Stimulated activated CD8-positive, alpha-beta memory T cell treated with anti-CD3 and anti-CD28 coated beads, Interleukin-7, amount 100 ng/mL, for 24 hours (primary cell): ENCODE data around the gene LYZ.
A peak's percentile ranks its signal among the peaks of the same experiment; 100 is the strongest.

Experiments used
- DNase-seq: peaks from one replicate; pipeline ENCODE4 v3.0.0-alpha.2; 2020; ENCODE audit warnings: low read depth

LYZ gene

DNA sequence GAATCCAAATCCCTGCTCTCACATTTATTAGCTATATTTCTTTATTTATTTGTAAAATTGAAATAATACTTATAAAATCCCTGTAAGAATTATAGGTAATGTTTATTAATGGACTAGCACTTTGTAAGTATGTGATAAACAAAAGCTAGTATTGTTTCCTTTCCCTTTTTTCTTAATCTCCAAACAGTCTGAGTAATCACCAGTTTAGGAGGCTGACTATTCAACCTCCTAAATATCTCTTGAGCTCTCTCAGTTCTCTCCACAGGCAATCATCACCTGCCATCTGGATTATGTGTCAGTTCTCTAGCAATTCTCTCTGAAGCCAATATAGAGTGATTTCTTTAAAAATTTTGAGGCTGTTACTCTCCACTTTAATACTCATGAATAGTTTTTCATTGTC lies 9.2 kb upstream of the LYZ start:
- no peak for DNase-seq

DNA sequence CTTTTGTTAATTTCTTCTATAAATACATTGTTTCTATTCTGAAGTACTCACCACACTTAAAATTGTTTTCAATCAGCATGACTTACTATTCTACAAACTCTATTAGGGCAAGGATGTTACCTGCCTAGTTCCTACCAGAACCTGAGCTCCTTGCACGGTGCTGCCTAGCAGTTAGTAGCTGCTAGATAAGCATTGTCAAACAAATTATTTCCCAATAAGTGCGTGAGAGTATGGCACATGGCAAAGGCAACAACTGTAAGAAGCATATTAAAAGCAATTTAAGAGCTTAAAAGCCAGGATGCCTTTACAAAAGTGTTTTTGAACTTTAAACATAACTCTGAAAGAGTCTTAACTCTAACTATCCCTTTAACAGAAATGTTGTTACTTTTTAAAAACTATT lies 8.2 kb upstream of the LYZ start:
- DNase-seq: no peak

DNA sequence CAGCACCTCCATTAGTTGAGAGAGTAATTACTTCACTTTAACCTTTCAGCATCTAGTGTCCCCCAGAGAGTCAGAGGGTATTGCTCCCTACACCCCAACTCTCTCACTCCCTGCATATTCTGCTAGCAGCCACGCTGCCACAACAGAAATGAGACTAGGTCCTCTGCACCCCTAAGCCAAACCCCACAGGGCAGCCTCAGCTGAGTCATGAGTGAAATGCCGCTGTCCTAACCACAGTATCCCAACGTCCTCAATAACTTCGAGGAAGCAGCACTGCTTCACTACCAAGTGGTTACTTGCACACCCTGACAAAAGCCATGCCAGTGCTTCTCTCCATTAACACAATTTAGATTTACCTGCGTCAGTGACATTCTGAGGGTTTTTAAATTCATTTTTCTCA lies 6.9 kb upstream of the LYZ start:
- no peak for DNase-seq

DNA sequence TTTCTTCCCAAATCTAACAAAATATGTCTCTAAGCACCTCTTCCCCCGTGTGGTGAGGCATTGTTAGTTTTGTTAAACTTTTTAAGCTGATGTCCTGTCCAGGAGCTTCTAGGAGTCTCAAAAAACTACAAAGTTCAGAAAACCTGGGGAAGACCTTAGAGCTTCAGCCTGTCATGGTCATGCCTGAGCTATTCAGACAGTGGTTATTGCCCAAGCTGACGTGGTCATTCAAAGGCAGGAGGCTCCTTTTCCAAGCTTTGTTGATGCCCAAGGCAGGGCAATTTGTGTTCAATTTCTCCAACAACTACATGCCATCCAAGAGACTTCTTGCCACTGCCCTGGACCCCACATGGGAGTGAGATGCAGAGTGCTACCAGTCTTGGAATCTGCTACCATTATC lies 5.8 kb upstream of the LYZ start:
- DNase-seq: no peak

DNA sequence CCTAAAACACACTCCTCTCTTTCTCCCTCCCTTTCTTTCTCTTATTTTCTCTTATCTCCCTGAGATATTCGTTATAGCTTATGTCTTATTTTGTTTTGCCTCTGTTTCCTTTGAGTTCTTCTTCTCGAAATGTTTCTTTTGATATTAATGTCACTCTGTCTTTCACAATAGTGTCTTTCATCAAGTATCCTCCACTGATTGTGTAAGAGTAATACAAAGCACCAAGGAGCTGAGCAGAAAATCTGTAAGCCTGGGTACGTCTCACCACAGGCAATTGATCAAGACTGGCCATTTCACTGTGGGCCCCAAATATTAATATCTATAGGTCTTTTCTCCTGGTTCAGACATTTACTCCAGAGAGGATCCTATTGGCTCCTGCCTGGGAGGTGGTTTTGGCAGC lies 4.8 kb upstream of the LYZ start:
- DNase-seq: no peak

DNA sequence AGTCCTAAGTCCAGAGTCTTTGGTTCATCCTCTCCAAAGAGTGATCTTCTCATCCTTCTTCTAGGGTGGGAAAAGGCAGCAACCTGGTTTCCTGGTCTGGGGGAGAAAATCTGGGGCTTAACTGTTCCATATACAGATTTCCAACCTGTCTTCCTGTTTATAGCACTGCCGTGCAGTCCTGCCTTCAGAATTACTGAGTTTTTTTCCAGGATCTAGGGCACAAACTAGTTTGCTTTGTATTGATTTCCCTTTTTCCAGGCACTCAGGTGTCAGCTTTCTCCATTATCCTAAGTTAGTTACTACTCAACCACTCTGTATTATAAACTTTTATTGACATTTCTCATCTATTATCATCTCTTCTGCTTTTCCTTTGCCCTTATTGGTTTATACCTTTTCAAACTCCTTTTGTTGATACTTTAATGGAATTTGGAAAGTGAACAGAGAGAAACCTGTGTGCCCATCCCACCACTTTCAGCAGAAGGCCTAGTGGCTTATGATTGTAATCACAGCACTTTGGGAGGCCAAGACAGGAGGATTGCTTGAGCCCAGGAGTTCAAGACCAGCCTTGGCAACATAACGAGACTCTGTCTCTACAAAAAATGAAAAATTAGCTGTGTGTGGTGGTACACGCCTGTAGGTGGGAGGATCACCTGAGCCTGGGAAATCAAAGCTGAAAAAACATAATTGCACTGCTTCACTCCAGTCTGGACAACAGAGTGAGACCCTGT lies 4.1 kb upstream of the LYZ start:
- no peak for DNase-seq

DNA sequence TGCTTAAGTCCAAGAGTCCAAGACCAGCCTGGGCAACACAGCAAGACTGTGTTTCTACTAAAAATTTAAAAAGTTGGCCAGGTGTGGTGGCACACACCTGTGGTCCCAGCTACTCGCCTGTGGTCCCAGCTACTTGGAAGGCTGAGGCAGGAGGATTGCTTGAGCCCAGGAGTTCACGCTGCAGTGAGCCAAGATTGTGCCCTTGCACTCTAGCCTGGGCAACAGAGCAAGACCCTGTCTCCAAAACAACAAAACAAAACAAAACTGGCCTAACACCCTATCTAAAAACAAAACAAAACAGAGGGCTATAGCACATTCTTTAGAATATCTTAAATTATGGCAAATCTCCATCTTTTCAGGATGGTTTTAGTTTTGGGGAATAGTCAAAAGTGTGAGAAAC lies 3.1 kb upstream of the LYZ start:
- no peak for DNase-seq

DNA sequence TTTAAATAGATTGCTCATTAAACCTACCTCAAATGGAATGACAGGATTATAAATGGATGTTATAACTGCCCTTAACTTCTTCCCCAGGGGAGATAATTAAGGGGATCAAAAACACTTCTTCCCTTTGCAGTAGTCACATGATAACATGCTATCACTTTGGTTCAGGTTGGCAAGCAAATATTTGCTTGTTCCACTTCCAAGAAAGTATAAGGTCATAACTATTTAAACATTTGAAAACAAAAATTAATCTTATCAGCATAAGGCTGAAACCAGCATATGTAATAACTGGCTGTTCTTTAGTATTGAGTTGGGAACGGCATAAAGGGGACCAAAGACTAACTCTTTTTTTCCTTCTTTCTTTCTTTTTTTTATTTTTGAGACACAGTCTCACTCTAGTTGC lies 2.4 kb upstream of the LYZ start:
- DNase-seq: no peak

DNA sequence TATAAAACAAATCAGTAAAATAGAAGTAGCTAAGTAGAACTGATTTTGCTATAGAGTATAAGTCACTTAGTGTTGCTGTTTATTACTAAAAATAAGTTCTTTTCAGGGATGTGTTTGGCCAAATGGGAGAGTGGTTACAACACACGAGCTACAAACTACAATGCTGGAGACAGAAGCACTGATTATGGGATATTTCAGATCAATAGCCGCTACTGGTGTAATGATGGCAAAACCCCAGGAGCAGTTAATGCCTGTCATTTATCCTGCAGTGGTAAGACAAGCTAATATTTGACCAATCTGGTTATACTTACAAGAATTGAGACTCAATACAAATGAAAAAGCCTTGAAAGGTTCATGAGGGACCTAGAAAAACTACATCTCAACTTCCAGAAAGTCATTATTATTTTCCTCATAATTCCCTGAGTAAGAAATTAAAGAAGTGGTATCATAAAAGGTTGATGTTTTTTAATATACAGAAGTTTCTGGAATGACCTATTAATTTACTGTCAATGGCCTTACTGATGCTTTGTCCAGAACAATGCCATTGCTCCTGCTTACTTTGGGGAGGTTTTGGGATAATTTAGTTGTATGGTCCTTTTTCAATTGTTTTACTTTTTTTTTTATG lies 1.9 kb downstream of the LYZ start:
- DNase-seq: no peak

DNA sequence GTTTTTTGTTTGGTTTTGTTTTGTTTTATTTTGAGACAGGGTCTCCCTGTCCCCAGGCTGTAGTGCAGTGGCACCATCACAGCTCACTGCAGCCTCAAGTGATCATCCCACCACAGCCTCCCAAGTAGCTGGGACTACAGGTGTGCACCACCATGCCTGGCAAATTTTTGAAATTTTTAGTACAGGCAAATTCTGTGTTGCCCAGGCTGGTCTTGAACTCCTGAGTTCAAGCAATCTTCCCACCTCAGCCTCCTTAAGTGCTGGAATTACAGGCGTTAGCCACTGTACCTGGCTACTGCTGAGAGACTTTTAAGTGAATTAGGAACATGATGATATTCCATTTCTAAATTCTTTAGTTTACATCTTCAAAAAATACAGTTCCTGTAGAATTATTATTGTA lies 2.6 kb downstream of the LYZ start:
- DNase-seq: no peak

DNA sequence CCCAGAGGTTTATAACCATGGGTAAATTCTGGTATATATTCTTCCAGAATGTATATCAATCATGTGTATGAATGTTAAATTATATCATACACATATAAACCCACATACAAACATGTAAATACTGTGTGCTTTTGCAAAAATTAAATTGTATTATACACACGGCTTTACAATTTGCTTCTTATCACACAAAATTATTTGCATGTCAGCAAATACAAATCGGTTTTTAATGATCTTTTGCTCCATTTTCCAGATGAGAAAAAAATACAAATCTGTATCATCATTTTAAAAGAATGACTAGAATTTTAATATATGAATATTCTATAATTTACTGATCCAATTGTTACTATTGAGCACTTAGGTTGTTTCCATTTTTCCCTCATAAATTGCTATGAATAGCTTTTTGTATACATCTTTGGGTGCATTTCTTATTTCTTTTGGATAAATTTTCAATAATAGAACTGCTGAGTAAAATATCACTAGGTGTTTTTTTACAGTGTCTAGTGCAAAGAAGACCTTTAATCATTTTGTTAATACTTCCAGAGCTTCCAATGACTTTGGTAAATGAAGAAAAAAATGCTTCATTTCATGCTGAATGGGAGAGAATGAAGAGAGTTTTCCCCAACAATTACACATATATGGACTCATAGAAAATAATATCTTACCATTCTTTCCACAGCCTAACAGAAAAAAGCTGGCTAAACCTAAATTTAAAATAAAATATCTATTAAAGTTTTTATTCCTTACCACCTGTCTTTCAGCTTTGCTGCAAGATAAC lies 3.5 kb downstream of the LYZ start:
- no peak for DNase-seq

DNA sequence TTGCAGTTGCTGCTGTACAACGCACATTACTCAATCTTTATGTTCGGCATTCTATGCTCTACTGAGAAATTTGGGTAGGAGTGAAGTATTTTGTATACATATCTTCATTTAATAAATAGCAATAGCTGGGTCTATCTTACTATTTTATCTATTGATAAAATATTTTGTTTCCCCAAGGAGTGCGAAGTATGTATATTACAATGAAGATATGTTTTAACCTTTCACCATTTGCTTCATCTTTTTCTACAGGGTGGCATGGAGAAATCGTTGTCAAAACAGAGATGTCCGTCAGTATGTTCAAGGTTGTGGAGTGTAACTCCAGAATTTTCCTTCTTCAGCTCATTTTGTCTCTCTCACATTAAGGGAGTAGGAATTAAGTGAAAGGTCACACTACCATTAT lies 4.7 kb downstream of the LYZ start:
- DNase-seq: no peak

DNA sequence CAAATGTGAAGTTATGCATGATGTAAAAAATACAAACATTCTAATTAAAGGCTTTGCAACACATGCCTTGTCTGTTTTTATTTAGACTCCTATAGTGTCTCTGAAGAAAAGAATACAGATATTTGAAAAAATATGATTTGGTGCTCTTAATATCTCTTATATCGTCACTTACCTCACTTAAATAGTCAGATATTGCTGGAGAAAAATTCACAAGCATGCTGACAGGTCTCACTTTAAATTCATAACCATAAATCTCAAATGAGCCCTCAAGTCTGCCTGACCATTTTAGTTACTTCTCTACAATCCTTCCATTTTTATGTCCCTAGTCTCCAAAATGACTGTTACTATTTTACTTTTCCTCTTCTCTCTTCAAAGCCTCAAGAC lies 6.0 kb downstream of the LYZ start:
- no peak for DNase-seq

DNA sequence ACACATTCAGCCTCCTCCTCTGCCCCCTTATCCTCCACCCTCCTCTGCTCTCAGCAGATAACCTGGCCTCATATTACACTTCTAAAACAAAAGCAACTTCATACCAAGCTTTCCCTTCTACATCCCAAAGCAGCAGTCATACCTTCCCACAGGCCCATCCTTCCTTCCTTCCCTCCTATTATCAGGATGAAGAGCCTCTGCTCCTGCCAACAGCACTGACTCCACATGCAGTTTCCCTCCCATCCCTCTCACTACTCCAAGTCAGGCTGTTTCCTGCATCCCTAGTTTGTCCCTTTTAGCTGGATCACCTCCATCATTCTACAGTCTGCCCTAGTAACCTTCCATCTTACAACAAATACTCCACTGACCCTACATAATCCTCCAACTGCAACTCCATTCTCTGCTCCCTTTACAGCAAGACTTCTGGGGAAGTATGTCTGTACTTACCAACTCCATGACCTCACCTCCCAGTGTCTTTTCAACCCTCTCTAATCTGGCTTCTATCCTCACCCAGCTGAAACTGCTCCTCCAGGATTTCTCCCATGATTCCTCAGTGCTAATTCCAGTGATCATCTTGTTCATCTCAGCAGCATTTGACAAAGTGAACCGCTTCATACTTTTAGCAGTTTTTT lies 6.5 kb downstream of the LYZ start:
- DNase-seq: no peak

DNA sequence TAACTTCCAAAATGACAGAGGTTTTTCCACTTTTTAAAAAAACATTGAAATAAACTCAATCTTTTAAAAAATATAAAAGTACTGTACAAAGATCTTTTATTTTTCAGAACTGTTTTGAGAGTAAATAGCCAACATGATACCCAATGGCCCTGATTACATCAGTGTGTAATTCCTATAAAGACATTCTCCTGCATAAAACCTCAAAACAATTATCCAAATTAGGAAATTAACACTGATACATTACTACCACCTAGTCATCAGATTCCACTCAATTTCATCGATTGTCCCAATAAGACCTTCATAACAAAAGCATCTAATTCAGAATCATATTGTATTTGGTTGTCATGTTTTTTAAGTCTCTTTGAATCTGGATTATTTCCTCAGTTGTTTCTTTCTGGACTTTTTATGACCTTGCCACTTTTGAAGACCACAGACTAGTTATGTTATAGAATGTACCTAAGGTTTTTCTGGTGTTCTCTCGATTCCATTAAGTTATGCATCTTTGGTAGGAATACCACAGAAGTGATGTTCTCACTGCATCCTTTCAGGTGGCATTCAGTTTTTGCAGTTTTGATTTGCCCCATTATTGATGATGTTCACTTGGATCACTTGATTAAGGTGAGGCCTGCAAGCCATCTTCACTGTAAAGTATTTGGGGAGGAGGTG lies 7.3 kb downstream of the LYZ start:
- no peak for DNase-seq

DNA sequence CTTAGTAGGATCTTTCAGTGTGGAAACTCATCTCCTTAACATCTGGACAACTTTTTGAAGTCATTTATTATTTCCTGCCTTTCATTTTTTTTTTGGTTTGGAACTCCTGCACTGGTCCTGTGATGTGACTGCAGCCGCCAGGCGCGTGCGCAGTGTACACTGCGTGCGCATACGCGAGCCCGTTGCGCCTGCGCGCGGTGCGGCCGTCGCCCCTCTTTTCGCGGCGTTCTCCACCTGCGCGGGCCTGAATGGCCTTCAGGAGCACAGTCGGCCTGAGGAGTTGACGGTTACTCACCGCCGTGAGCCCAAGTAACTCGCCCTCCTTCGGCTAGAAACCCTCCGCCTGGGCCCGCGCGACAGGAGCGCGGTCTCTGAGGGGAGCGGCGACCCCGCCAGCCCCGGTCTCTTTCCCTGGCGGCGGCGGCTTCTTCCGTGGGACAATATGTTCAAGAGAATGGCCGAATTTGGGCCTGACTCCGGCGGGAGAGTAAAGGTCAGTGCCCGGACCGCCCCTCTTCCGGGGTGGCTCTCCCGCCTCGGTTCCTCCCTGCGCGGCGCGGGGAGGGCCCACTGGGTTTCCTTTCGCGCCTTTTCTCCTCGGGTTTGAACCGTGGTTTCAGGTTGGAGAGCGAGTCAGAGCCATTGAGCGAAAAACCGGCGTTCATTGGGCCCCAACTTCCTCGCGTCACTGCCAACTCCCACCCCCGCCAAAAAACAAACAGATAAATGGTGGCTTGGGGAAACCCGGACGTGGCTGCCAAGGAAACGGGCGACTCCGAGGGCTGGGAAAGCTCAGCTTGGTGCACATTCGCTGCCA lies 11.6 kb downstream of the LYZ start, which contains the start of gene YEATS4:
TSS of gene YEATS4 (plus strand) at position 213 of the 817 bp plus-strand sequence. CDS start at position 443, 230 bp downstream.
- peak; percentile 66 for DNase-seq

DNA sequence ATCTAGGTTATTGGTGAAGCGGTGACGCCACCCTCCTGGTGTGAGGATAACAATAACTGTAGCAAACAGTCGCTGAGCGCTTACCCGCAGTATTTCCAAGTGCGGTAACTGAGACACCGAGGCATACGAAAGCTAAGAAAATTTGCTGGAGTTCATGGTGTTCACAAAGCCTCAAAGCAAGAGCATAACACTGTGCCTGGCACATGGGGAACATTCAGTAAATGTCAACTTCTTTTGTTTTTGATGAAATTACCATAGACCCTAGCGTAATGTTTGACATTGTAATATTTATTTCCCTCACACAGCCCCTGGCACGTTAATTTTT lies 12.1 kb downstream of the LYZ start:
- no peak for DNase-seq

DNA sequence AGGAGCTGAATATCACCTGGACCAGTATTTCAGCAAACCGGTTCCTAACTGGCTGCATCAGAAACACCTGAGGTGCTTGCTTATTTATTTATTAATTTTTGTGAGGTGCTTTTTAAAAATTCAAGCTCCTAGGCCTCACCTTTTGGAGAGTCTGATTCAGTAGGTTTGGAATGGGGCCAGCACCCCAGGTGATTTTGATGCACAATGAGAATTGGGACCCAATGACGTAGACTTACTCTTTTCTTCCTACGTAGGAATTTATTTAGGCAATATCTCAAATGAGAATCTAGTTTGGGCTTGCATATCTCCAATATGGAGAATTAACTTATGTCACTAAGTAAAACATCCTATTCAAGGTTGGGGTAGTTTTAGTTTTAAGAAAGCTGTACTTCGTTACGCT lies 18.6 kb downstream of the LYZ start:
- no peak for DNase-seq

DNA sequence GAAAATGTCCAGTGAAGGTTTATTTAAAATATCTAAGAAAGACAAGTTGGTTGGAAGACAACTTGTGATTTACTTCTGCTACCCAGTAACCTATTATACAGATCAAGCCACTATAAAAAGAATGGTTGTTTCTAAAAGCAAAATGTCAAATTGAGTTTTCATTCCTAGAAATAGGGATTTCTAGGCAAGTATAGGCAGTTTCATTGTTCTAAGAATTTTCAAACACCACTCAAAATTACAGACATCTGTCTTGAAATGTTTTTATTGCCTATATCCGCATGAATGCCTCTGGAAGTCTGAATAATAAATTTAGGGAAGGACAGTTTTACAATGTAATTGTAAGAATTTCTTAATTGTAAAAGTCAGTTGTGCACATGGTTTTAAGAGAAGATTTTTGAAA lies 20.0 kb downstream of the LYZ start:
- no peak for DNase-seq

DNA sequence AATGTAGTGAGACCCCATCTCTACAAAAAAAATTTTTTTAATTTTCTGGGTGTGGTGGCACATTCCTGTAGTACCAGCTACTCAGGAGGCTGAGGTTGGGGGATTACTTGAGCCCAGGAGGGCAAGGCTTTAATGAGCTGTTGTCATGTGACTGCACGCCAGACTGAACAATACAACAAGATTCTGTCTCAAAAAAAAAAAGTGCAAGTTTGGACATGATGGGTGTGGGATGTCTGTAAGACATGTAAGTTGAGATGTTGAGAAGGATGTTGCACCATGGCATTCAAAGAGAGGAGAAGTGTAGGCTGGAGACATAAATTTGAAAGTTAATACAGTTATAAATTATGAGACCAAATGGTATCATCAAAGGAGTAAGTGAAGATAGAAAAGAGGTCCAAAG lies 34.9 kb downstream of the LYZ start:
- no peak for DNase-seq

DNA sequence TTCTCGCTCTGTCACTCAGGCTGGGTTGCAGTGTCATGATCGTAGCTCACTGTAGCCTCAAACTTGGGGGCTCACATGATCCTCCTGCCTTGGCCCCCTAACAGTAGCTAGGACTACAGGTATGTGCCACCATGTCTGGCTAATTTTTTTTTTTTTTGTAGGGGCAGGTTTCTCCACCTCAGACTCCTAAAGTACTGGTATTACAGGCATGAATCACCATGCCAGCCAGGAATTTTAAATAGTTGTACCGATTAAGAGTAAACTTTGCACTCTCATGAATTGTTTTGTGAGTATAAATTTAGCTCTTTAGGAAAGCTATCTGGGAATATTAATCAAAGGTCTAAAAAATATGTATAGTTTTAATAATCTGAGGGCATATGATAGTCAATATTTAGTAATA lies 36.9 kb downstream of the LYZ start:
- no peak for DNase-seq

DNA sequence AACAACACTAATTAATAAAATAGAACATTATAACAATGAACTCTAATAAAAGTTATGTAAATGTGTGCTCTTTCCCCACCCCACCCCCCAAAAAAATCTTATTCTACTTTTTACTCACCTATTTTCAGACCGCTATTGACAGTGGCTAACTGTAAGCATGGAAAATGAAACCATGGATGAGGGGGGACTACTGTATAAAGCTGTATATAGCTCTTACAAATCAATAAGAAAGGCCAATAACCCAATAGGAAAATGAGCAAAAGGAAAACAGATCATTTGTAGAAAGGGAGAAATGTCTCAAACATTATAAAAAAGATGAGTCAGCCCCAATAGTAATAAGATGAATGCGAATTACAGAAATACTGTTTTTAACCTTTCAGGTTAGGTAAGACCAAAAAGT lies 38.7 kb downstream of the LYZ start:
- DNase-seq: no peak
